GM21576 (cell line): ENCODE data around the gene LNX1.
"Not testable (repeated sequence)": the region's sequence is repeated elsewhere in the genome, so short reads cannot be mapped to it uniquely, and the experiment has no call there.

Experiments used
- ATAC-seq: cut with Tn5 transposase; IDR thresholded peaks from one replicate; pipeline ENCODE4 v1.9.1; 2021; ENCODE audit warnings: mild to moderate bottlenecking, moderate library complexity; ENCODE audit not compliant: unreplicated experiment

LNX1 gene

GRCh38 chr4:53409479-53409878, 181.8 kb downstream of the LNX1 start:
- not testable (repeated sequence) for ATAC-seq
